Muscle layer of duodenum (tissue), 2 donors: ENCODE measurements around the gene DGKD.

Experiments used
- H3K27ac ChIP-seq: one replicate; pipeline ENCODE4 v1.7.0; 2013; ENCODE audit warnings: mild to moderate bottlenecking, low read length
- H3K27me3 ChIP-seq: one replicate; pipeline ENCODE4 v1.7.0; 2013; ENCODE audit warnings: low read depth, mild to moderate bottlenecking, control low read depth, low read length
- H3K36me3 ChIP-seq, 2 donors: one replicate each; pipeline ENCODE4 v1.7.0; 2013; ENCODE audit warnings: low read length in 2 of 2, control low read depth in 1 of 2, mild to moderate bottlenecking in 1 of 2; ENCODE audit not compliant: insufficient read depth in 2 of 2, control insufficient read depth in 1 of 2
- H3K4me1 ChIP-seq, 2 donors: one replicate each; pipeline ENCODE4 v1.7.0; 2013; ENCODE audit warnings: low read length in 2 of 2, mild to moderate bottlenecking in 2 of 2, control low read depth in 1 of 2, moderate library complexity in 1 of 2; ENCODE audit not compliant: insufficient read depth in 2 of 2, control insufficient read depth in 1 of 2
- H3K4me3 ChIP-seq, 2 donors: one replicate each; pipeline ENCODE4 v1.7.0; 2013; ENCODE audit warnings: low read length in 2 of 2, low read depth in 1 of 2, mild to moderate bottlenecking in 1 of 2
- H3K9me3 ChIP-seq, 2 donors: one replicate each; pipeline ENCODE4 v1.7.0; 2013; ENCODE audit warnings: low read length in 2 of 2, control low read depth in 1 of 2, mild to moderate bottlenecking in 1 of 2; ENCODE audit not compliant: control insufficient read depth in 1 of 2
- donor health status: healthy.

The DGKD gene

DNA sequence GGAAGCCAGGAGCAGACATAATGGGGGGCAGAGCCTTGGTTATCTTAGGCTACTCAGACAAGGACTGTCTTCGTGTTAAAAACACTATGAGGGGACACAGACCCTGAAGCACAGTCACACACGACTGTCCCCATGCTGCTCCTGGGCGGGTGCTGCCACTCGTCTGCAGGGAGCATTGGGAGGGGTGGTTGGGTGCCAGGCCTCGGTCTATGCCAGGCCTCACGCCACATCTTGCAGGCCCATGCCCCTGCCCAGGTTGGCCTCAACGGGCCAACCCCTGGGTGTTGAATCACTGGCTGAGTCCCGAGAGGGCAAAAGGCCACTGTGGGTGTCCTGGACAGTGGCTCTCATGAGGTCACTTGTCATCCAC, 114.4 kb downstream of the DGKD start:
- H3K36me3 ChIP-seq: peaks cover 26 to 67% of the 10 kb centered on the region in 2 donors
- H3K27ac ChIP-seq: no peak overlapping the region
- H3K27me3 ChIP-seq: no peaks in the 10 kb centered on the region
- no peaks in the 10 kb centered on the region for H3K9me3 ChIP-seq
- H3K4me1 ChIP-seq: peaks cover 0 to 15% of the 10 kb centered on the region in 2 donors
- no peak overlapping the region for H3K4me3 ChIP-seq

DNA sequence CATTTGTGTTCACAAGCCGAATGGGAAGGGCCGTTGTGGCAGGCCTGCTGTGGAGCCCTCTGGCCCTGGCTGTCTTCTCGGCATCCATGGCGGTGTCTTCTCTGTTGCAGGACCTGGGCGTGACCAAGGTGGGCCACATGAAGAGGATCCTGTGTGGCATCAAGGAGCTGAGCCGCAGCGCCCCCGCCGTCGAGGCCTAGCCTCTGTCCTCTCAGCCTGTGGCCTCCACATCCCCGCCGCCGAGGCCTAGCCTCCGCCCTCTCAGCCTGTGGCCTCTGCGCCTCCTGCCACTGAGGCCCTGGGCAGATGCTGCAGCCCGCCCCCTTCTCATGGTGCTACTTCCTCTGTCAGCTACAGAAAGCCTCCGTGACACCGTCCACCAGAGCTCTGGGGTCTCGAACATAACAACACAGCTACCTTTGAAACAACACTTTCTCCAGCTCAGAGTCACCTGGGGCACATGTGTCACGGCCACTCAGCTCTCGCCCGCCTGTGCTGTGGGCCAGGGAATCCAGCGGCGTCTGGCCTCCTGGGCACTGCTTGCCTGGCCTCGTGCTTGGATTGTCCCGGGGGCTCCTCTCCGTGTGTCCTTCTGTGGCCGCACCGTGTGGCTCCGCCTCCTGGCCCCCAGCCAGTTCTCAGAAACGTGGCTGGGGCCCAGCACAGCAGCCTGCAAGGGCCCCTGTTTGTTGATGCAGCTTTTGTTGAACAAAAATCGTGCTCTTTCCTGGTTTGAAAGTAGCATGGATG, 115.1 kb downstream of the DGKD start:
- H3K4me3 ChIP-seq: peak overlapping the region in 1 of 2 donors; percentile 33
- H3K4me1 ChIP-seq: peaks cover 0 to 18% of the 10 kb centered on the region in 2 donors
- no peaks in the 10 kb centered on the region for H3K9me3 ChIP-seq
- no peak overlapping the region for H3K27ac ChIP-seq
- no peaks in the 10 kb centered on the region for H3K27me3 ChIP-seq
- peaks cover 19 to 60% of the 10 kb centered on the region in 2 donors for H3K36me3 ChIP-seq

DNA sequence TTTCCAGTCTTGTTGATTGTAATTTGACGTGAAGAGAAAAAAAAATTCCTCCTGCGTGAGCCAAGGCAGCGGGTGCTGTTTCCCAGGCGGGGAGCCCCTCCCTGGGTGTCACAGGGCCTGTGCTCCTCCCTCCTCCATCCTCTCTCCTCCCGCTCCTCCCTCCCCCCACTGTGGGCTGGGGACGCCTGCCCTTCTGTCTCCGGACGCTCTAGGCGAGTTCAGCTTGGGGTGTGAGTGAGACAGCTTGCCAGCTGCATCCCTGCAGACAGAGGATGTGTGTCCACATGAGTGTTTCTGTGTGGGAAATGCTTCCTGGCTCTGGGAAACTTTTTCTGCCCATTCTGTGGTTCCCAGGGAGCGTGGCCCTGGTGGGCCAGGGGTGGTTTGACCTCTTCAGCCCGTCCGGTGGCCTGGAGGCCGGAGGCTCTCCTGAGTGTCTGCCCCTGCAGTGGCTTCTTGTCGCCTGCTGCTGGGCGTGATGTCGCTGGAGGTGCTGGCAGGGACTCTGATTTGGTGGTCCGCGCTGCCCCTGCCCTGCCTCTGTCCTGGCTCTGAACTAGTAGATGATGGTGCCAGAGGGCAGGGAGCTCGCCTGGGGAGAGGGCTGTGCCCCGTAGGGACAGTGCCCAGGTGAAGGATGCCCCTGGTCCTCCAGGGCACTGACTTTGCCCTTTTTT, 115.9 kb downstream of the DGKD start:
- Histone ChIP-seq H3K4me3 (peak overlapping the region in 1 of 2 donors; percentile 33), H3K36me3 (peaks cover 12 to 54% of the 10 kb centered on the region in 2 donors)

GRCh38 chr2:233470839-233471238, 116.5 kb downstream of the DGKD start:
- Histone ChIP-seq H3K36me3 (peaks cover 11 to 59% of the 10 kb centered on the region in 2 donors), H3K4me1 (peaks cover 0 to 21% of the 10 kb centered on the region in 2 donors), H3K9me3 (no peaks in the 10 kb centered on the region), H3K27ac (no peak overlapping the region), H3K4me3 (no peak overlapping the region), H3K27me3 (no peaks in the 10 kb centered on the region)

More for the DNA sequence above, 115.9 kb downstream of the DGKD start:
- Histone ChIP-seq H3K4me1 (peaks cover 0 to 21% of the 10 kb centered on the region in 2 donors), H3K27me3 (no peaks in the 10 kb centered on the region), H3K9me3 (no peaks in the 10 kb centered on the region), H3K27ac (no peak overlapping the region)

GRCh38 chr2:233471291-233472035, 117.2 kb downstream of the DGKD start:
- Histone ChIP-seq H3K4me3 (no peak overlapping the region), H3K27me3 (no peaks in the 10 kb centered on the region), H3K9me3 (no peaks in the 10 kb centered on the region), H3K27ac (no peak overlapping the region), H3K4me1 (peaks cover 0 to 21% of the 10 kb centered on the region in 2 donors), H3K36me3 (peaks cover 11 to 62% of the 10 kb centered on the region in 2 donors)

DNA sequence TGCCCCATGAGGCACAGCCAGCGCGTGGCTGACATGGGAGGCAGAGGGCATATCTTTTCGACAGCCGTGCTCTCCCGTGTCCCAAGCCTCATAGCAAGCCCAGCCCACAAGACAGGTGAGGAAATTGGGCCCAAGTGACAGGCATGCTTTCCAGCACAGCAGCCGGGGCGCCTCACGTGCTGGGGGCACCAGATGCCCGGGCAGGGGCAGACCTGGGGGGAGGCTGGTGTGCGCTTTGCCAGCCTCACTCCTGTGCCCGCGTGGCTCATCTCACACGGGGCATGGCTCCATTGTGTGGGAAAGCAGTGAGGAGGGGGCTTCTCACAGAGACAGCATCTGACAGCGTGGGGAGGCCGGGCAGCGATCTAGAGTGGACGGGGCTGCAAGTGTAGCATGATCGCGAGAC, 119.1 kb downstream of the DGKD start:
- H3K9me3 ChIP-seq: no peaks in the 10 kb centered on the region
- peaks cover 9 to 61% of the 10 kb centered on the region in 2 donors for H3K36me3 ChIP-seq
- no peaks in the 10 kb centered on the region for H3K27me3 ChIP-seq
- no peak overlapping the region for H3K27ac ChIP-seq
- H3K4me3 ChIP-seq: no peak overlapping the region
- peaks cover 0 to 21% of the 10 kb centered on the region in 2 donors for H3K4me1 ChIP-seq

- H3K4me3 ChIP-seq: no peak overlapping the region
- no peaks in the 10 kb centered on the region for H3K9me3 ChIP-seq
- H3K27me3 ChIP-seq: no peaks in the 10 kb centered on the region
- H3K4me1 ChIP-seq: peaks cover 0 to 21% of the 10 kb centered on the region in 2 donors
- H3K36me3 ChIP-seq: peaks cover 13 to 61% of the 10 kb centered on the region in 2 donors
- H3K27ac ChIP-seq: no peak overlapping the region
Measured at GRCh38 chr2:233473878-233474277, 119.6 kb downstream of the DGKD start.

DNA sequence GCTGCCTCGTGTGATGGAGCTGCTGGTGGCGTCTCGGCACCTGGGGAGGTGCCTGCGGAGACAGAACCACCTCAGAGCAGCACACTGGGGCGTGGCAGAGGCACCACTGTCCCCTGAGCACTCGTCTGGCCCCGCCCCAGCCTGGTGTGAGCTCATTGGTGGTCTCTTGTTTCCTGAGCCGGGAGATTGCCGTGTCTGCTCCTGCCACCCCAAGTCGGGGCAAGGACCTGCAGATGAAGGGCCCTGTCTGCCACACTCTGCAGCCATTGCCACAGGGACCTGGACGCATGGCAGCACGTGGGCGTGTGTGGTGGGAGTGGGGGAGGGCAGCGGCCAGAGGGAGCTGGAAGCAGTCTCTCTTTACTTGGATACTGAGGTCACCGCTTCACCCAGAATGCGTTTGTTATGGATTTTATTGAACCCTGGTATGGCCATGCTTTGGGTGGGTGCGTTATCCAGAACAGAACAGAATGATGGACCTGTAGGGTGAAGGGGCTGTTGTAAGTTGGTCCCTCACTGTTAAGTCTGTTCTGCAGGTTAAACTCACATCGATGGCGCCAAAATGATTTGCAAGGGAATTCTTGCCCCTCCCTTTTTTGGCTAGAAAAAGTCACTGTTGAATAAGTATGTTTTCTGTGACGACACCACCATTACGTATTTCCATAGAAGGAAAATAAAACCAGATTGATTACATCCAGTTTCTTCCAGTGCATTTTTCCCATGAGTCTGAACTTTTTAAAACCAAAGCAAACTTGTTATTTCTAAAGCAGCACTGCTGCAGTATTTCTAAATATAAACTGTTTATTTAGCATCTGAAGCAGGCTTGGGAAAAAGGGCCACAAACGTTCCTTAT, 120.2 kb downstream of the DGKD start:
- Histone ChIP-seq H3K27ac (no peak overlapping the region), H3K27me3 (no peaks in the 10 kb centered on the region), H3K4me1 (peaks cover 0 to 17% of the 10 kb centered on the region in 2 donors), H3K4me3 (no peak overlapping the region), H3K36me3 (peaks cover 14 to 59% of the 10 kb centered on the region in 2 donors), H3K9me3 (no peaks in the 10 kb centered on the region)

DNA sequence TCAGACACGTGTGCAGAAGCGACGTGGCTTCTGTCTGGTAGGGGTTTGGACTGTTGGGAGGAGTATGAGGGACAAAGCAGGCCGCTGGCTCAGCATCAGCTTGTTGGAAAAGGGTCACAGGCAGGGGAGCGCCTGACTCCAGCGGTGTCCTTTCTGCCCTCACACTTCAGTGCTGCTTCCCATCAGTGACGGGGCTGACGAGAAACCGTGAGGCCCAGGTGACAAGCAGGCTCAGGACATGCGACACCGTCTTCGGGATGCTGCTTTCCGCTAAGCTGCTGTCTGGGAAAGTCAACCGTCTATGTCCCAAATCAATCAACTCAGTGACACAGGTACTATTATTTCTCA, 121.7 kb downstream of the DGKD start:
- H3K27ac ChIP-seq: no peak overlapping the region
- H3K4me3 ChIP-seq: no peak overlapping the region
- no peaks in the 10 kb centered on the region for H3K27me3 ChIP-seq
- H3K36me3 ChIP-seq: peaks cover 14 to 55% of the 10 kb centered on the region in 2 donors
- H3K9me3 ChIP-seq: no peaks in the 10 kb centered on the region
- H3K4me1 ChIP-seq: peaks cover 0 to 18% of the 10 kb centered on the region in 2 donors

GRCh38 chr2:233476651-233477547, 122.6 kb downstream of the DGKD start:
- H3K27ac ChIP-seq: no peak overlapping the region
- no peak overlapping the region for H3K4me3 ChIP-seq
- H3K27me3 ChIP-seq: no peaks in the 10 kb centered on the region
- no peaks in the 10 kb centered on the region for H3K9me3 ChIP-seq
- peaks cover 14 to 50% of the 10 kb centered on the region in 2 donors for H3K36me3 ChIP-seq
- H3K4me1 ChIP-seq: peaks cover 0 to 22% of the 10 kb centered on the region in 2 donors
